CD4-positive, CD25-positive, alpha-beta regulatory T cell (primary cell): ENCODE measurements around the gene RASSF5. TPM values are rescaled to one million over a fixed set of nuclear protein-coding genes. Genes with fewer than 3 reads are reported as not detected.
"Not testable (repeated sequence)": the region's sequence is repeated elsewhere in the genome, so short reads cannot be mapped to it uniquely, and the experiment has no call there.

Experiments used
- ATAC-seq, 2 donors: fragments of 150-1000 bp; cut with Tn5 transposase; one replicate each; pipeline ENCODE4 v1.10.0; 2021; ENCODE audit warnings: low read depth in 2 of 2, moderate number of reproducible peaks in 2 of 2, moderate library complexity in 1 of 2
- DNase-seq, 3 donors: peaks; one replicate each; pipeline versions ENCODE4 v3.0.0 to v3.0.0-alpha.2; 2012 to 2022; ENCODE audit warnings: mixed read lengths in 1 of 3
- H3K27ac ChIP-seq: one replicate; pipeline ENCODE4 v1.7.0; 2013; ENCODE audit warnings: mild to moderate bottlenecking, low read length; ENCODE audit not compliant: insufficient read depth, poor library complexity, severe bottlenecking
- H3K27me3 ChIP-seq: one replicate; pipeline ENCODE4 v1.7.0; 2013; ENCODE audit warnings: low read length; ENCODE audit not compliant: control insufficient read depth, insufficient read depth
- H3K36me3 ChIP-seq: one replicate; pipeline ENCODE4 v1.7.0; 2013; ENCODE audit warnings: mild to moderate bottlenecking, low read length, moderate library complexity; ENCODE audit not compliant: control insufficient read depth, insufficient read depth
- H3K4me1 ChIP-seq: 2 replicates; pipeline ENCODE4 v1.7.0; 2013; ENCODE audit warnings: mild to moderate bottlenecking, low read length; ENCODE audit not compliant: insufficient read depth, control insufficient read depth, poor library complexity, severe bottlenecking
- H3K4me3 ChIP-seq: one replicate; pipeline ENCODE4 v1.7.0; 2013; ENCODE audit warnings: low read depth, mild to moderate bottlenecking, low read length, moderate library complexity
- H3K9me3 ChIP-seq, 2 experiments: 1 replicate in 1 of 2; 2 replicates in 1 of 2; pipeline ENCODE4 v1.7.0; 2013; ENCODE audit warnings: low read length in 2 of 2, mild to moderate bottlenecking in 1 of 2, moderate library complexity in 1 of 2; ENCODE audit not compliant: control insufficient read depth in 2 of 2
- H3K27ac Mint-ChIP-seq, 3 donors: one replicate each; pipeline ENCODE4 v1.8.0; 2020 to 2022; ENCODE audit warnings: mild to moderate bottlenecking in 3 of 3, mixed read lengths in 3 of 3, moderate library complexity in 2 of 3
- H3K27me3 Mint-ChIP-seq: one replicate; pipeline ENCODE4 v1.8.0; 2022; ENCODE audit warnings: mild to moderate bottlenecking, mixed read lengths
- H3K36me3 Mint-ChIP-seq: one replicate; pipeline ENCODE4 v1.8.0; 2020; ENCODE audit warnings: mixed read lengths
- H3K4me1 Mint-ChIP-seq, 4 donors: one replicate each; pipeline ENCODE4 v1.8.0; 2020 to 2022; ENCODE audit warnings: mixed read lengths in 4 of 4, mild to moderate bottlenecking in 1 of 4
- H3K4me3 Mint-ChIP-seq, 4 donors: one replicate each; pipeline ENCODE4 v1.8.0; 2020 to 2022; ENCODE audit warnings: mild to moderate bottlenecking in 4 of 4, mixed read lengths in 4 of 4, moderate library complexity in 3 of 4
- H3K9me3 Mint-ChIP-seq, 7 donors: one replicate each; pipeline ENCODE4 v1.8.0; 2020 to 2022; ENCODE audit warnings: mixed read lengths in 7 of 7, mild to moderate bottlenecking in 3 of 7, moderate library complexity in 2 of 7
- polyA plus RNA-seq, 4 donors: library from polyadenylated mRNA; unstranded; fragments of 300-500 nt; fragmentation: Illumina TruSeq; gene quantifications; one replicate each; pipeline ENCODE4 v1.2.3, GENCODE V29; 2021
- total RNA-seq: library from RNA; stranded (reverse); gene quantifications from one replicate; pipeline ENCODE4 v1.2.3, GENCODE V29; 2022

The RASSF5 gene
- total and polyA plus RNA-seq, 5 donors from 2014 or later: 158 to 258 (median 231) TPM

GRCh38 chr1:206600527-206600926 is 93.2 kb downstream of the RASSF5 start:
- Histone ChIP-seq H3K4me1 (no peaks in the 10 kb centered on the region), H3K36me3 (peaks cover 83% of the 10 kb centered on the region), H3K9me3 (no peaks in the 10 kb centered on the region), H3K4me3 (no peak overlapping the region), H3K27ac (no peak overlapping the region), H3K27me3 (no peaks in the 10 kb centered on the region)
- Mint-ChIP-seq H3K27ac (no peak overlapping the region), H3K27me3 (no peaks in the 10 kb centered on the region), H3K4me3 (no peak overlapping the region), H3K4me1 (peaks cover 0 to 7% (median under 1%) of the 10 kb centered on the region in 4 donors), H3K9me3 (no peaks in the 10 kb centered on the region), H3K36me3 (peaks cover 40% of the 10 kb centered on the region)
- no peak for DNase-seq
- ATAC-seq: no peak

DNA sequence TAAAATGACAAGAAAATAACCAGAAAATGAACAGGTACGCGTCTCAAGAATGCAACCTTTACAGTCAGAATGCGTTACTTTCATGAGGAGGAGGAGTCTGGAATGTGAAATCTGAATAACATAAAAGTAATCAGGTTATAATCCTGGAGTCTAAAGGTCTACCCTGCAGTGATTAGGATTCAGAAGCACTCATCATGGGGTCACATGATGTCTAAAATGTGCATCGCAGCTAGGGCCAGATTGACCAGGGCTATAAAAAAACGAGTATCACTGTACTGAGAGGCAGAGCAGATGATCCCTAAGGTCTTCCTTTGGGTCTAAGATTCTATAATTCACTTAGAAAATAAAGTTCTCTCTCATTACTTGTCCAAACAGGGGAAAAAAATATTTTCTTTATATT is 97.5 kb downstream of the RASSF5 start:
- Mint-ChIP-seq H3K27ac (no peak overlapping the region), H3K27me3 (no peaks in the 10 kb centered on the region), H3K9me3 (no peaks in the 10 kb centered on the region), H3K4me1 (peaks cover 0 to 12% (median 7%) of the 10 kb centered on the region in 4 donors), H3K4me3 (no peak overlapping the region), H3K36me3 (peaks cover 43% of the 10 kb centered on the region)
- Histone ChIP-seq H3K27ac (no peak overlapping the region), H3K4me1 (no peaks in the 10 kb centered on the region), H3K36me3 (peaks cover 79% of the 10 kb centered on the region), H3K27me3 (no peaks in the 10 kb centered on the region), H3K4me3 (no peak overlapping the region), H3K9me3 (no peaks in the 10 kb centered on the region)
- ATAC-seq (no peak), DNase-seq (no peak)

DNA sequence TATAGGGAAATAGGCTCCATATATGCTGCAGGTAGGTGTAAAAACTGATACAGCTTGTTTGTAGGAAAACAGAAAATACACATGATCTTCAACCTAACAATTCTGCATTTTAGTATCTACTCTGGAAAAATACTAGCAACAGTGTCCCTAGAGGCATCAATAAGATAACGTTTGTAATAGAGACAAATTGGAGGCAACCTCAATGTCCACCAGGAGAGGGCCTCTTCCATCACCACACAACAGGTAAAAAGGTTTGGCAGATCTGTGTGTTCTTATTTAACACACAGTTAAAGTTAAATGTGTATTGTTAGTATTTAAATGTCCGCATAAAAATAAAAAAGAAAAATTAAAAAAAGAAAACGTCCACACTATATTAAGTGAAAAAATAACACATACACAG is 99.5 kb downstream of the RASSF5 start:
- ATAC-seq (peak; percentile 36 to 50), DNase-seq (peak in 2 of 3 donors; percentile 22 to 50)
- Histone ChIP-seq H3K4me3 (no peak overlapping the region), H3K9me3 (no peaks in the 10 kb centered on the region), H3K27me3 (no peaks in the 10 kb centered on the region), H3K27ac (no peak overlapping the region), H3K36me3 (peaks cover 67% of the 10 kb centered on the region), H3K4me1 (peaks cover 9% of the 10 kb centered on the region)
- Mint-ChIP-seq H3K36me3 (peaks cover 47% of the 10 kb centered on the region), H3K9me3 (no peaks in the 10 kb centered on the region), H3K4me1 (peaks cover 7 to 24% (median 18%) of the 10 kb centered on the region in 4 donors), H3K27me3 (no peaks in the 10 kb centered on the region), H3K4me3 (no peak overlapping the region), H3K27ac (peak overlapping the region in 1 of 3 donors; percentile 14)

- peak; percentile 30 to 68 (median 60) for DNase-seq
- Mint-ChIP-seq H3K27ac (peak overlapping the region in 2 of 3 donors; percentile 12 to 72), H3K36me3 (peaks cover 44% of the 10 kb centered on the region), H3K27me3 (no peaks in the 10 kb centered on the region), H3K4me1 (peaks cover 10 to 28% (median 20%) of the 10 kb centered on the region in 4 donors), H3K4me3 (no peak overlapping the region), H3K9me3 (no peaks in the 10 kb centered on the region)
- H3K9me3 ChIP-seq: no peaks in the 10 kb centered on the region
- H3K36me3 ChIP-seq: peaks cover 54% of the 10 kb centered on the region
- no peak for ATAC-seq
- no peaks in the 10 kb centered on the region for H3K27me3 ChIP-seq
- peaks cover 13% of the 10 kb centered on the region for H3K4me1 ChIP-seq
- no peak overlapping the region for H3K4me3 ChIP-seq
- no peak overlapping the region for H3K27ac ChIP-seq
These were observed 100.9 kb downstream of the RASSF5 start for GRCh38 chr1:206608108-206608698.

DNA sequence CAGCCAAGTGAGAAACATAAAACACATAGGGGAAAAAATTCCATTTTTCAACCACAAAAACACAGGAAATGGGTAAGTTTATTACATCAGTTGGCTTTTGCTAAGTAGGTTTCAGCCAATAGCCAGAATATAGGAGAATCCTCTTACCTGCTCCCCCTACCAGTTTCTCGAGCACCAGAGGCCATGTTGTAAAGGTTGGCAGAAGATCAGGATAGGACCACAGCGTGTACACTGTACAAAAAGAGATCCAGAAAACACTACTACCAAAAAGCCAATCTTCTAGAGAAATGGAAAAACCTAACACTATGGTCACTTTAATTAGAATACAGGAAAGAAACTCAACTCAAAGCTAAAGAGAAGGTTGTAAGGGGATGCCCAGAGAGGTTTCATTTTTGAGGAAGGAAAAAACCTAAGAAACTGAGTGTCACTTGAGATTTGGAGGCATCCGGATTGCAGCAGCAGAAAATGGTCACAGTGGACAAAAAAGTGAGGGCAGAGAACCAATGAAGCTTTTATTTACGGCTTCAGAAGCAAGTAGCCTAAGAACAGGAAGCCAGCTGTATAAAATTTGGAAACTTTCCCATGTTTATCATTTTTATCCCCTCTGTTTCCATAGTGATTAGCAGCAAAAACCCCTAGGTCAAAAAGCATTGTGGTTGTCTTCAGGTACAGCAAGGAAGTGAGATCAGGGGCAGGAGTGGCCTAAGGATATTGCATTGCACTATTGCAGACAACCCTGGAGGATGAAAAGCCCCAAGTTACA is 102.1 kb downstream of the RASSF5 start:
- ATAC-seq: no peak
- Mint-ChIP-seq H3K9me3 (no peaks in the 10 kb centered on the region), H3K27ac (peak overlapping the region in 1 of 3 donors; percentile 63), H3K36me3 (peaks cover 36% of the 10 kb centered on the region), H3K27me3 (no peaks in the 10 kb centered on the region), H3K4me3 (peak overlapping the region in 3 of 4 donors; percentile 13 to 51 (median 47)), H3K4me1 (peaks cover 10 to 28% (median 20%) of the 10 kb centered on the region in 4 donors)
- DNase-seq: no peak
- no peak overlapping the region for H3K4me3 ChIP-seq
- no peaks in the 10 kb centered on the region for H3K9me3 ChIP-seq
- H3K27ac ChIP-seq: no peak overlapping the region
- no peaks in the 10 kb centered on the region for H3K27me3 ChIP-seq
- peaks cover 44% of the 10 kb centered on the region for H3K36me3 ChIP-seq
- peaks cover 13% of the 10 kb centered on the region for H3K4me1 ChIP-seq

DNA sequence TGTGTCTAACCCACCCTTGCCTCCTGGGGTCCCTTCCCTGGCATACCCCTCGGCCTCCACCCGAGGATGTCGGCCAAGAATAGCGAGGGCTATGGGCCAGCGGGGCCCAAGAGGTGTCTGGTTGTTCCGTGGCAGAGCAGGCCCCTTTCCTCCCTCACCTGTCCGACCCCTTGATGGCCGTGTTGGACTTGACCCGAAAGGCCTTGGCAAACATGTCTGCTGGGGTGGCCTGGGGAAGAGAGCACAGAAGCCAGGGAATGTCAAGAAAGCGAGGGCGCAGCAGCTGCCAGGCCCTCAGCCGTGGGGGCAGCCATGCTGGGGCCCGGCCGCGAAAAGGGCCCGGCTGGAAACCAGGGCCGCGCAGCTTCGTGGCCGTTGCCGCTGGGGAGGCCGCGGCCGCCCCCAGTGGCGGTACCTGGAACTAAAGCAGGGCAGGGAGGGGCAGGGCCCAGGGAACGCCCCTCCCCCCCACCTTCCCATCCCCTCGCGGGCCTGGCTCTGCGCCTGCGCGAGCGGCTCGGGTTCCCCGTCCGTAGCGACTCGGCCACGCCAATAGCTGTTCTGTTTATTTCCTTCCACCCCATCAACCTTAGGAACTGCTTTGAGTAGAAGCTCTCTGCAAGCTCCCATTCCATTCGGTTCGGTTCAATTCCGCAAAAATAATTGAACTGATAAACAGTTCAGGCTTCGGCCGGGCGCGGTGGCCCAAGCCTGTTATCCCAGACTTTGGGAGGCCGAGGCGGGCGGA is 105.0 kb downstream of the RASSF5 start, which contains the start of gene EIF2D:
Gene EIF2D, minus strand, starts transcription at position 337 of the 748 bp plus-strand sequence. Its CDS starts 123 bp downstream, at position 214.
- no peaks in the 10 kb centered on the region for H3K27me3 ChIP-seq
- no peaks in the 10 kb centered on the region for H3K9me3 ChIP-seq
- H3K27ac ChIP-seq: peak within 1 kb of the TSS; percentile 65
- peak within 1 kb of the TSS; percentile 77 for H3K4me3 ChIP-seq
- peak; percentile 98 to 99 for ATAC-seq
- Mint-ChIP-seq H3K27me3 (peaks cover 26% of the 10 kb centered on the region), H3K4me1 (peaks cover 10 to 26% (median 19%) of the 10 kb centered on the region in 4 donors), H3K4me3 (peak within 1 kb of the TSS; percentile 83 to 94 (median 88)), H3K27ac (peak within 1 kb of the TSS; percentile 95 to 97 (median 96)), H3K36me3 (peaks cover 26% of the 10 kb centered on the region), H3K9me3 (no peaks in the 10 kb centered on the region)
- peaks cover 19% of the 10 kb centered on the region for H3K36me3 ChIP-seq
- peaks cover 13% of the 10 kb centered on the region for H3K4me1 ChIP-seq
- DNase-seq: peak; percentile 87 to 95 (median 92)

DNA sequence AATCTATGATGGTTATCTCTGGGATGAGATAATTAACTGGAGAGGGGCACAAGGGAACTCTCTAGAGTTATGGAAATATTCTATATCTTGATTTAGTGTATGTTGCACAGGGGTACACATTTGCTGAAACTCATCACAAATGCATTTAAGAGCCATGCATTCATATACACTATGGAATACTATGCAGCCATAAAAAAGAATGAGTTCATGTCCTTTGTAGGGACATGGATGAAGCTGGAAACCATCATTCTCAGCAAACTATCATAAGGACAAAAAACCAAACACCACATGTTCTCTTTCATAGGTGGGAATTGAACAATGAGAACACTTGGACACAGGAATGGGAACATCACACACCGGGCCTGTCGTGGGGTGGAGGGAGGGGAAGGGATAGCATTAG is 119.1 kb downstream of the RASSF5 start:
- not testable (repeated sequence) for H3K9me3 ChIP-seq, ATAC-seq, DNase-seq, H3K36me3 ChIP-seq, H3K4me1 Mint-ChIP-seq, H3K27ac Mint-ChIP-seq, H3K4me3 Mint-ChIP-seq, H3K27ac ChIP-seq, H3K4me3 ChIP-seq, H3K9me3 Mint-ChIP-seq, H3K36me3 Mint-ChIP-seq, H3K4me1 ChIP-seq
- peaks cover 56% of the 10 kb centered on the region for H3K27me3 Mint-ChIP-seq
- H3K27me3 ChIP-seq: peaks cover 21% of the 10 kb centered on the region
